IPS-NIHi7 (cell line): ENCODE measurements around the gene NUTM2D.
"Not testable (repeated sequence)": the region's sequence is repeated elsewhere in the genome, so short reads cannot be mapped to it uniquely, and the experiment has no call there.

Source experiments
- DNase-seq: peaks from one replicate; pipeline ENCODE4 v3.0.0; 2012; ENCODE audit warnings: mixed read lengths; ENCODE audit errors: extremely low spot score

NUTM2D gene

DNA sequence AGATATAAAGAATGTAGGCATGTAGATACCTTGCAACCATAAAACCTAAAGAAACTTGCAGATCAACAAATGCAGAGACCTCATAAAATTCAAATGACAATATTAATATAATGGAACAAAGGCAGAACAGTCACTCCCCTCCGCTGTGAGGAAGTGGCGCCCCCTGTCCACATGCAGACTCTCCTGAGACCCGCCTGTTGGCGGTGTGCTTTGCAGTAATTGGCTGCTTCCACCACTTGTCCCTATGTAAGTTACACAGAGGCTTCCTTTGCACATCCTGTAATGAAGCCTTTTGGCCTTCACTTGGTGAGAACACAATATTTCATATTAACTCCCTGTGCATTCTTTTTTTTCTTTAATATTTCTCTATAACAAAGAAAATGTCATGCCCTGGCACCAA, 21.6 kb downstream of the NUTM2D start:
- DNase-seq, result not testable (repeated sequence)

DNA sequence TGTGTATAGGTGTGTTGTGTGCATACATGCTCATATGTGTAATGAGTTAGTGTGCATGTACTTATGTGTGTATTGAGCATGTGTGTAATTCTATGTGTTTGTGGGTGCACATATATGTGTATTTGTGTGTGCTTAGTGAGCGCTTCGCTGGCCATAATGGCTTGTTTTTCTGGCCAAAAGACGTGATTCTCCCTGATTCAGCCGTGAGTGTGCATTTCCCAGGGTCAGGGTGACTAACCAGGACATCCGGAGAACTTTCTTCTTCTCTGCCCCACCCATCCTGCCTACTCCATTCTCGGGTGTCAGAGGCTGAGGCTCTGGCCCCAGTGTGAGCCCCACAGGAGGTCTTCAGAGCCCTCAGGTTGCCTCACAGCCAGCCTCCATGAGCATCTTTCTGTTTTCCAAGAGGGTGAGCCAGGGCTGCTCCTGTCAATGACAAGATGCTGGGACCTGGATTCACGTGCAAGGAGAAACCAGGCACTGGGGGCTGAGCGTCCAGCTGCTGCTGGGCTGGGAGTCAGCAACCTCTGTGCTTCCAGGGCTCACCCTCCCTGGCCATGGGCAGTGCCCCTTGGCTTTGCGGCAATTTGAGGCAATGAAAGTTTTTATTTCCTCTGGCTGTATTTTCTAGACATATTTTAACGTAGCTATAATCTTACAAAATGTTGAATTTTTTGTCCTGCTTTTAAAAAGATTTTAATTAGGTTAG, 25.8 kb downstream of the NUTM2D start:
- not testable (repeated sequence) for DNase-seq

DNA sequence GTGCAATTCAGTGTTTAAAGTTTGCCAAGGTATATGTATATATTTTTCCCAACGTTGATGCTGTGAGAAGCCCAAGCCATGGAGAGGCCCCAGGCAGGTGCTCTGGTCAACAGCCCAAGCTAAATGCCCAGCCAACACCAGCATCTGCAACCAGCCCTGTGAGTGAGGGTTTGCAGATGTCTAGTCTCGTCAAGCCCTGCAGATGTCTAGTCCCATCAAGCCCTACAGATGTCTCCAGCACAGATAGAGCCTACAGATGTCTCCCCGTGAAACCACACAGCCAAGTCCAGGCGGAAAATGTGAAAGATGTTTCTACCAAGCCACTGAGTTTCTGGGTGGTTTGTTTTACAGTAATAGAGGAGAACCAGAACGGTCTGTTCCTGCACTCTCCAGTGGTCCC, 26.7 kb downstream of the NUTM2D start:
- DNase-seq, result not testable (repeated sequence)

DNA sequence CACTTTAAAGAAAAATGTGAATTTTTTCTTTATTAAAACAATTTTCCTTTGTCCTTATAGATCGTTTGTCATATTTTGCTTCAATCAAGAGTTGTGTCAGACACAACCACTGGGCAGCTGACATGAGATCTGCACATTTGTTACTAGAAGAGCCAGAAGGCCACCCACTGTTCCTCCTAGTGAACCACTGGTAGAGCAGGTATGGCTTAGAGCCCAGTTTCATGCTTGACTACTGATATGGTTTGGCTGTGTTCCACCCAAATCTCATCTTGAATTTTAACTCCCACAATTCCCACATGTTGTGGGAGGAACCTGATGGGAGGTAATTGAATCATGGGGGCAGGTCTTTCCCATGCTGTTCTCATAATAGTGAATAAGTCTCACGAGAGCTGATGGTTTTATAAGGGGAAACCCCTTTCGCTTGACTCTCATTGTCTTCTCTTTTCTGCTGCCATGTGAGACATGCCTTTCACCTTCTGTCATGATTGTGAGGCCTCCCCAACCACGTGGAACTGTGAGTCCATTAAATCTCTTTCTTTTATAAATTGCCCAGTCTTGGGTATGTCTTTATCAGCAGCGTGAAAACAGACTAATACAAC, 28.3 kb downstream of the NUTM2D start:
- DNase-seq, result not testable (repeated sequence)

DNA sequence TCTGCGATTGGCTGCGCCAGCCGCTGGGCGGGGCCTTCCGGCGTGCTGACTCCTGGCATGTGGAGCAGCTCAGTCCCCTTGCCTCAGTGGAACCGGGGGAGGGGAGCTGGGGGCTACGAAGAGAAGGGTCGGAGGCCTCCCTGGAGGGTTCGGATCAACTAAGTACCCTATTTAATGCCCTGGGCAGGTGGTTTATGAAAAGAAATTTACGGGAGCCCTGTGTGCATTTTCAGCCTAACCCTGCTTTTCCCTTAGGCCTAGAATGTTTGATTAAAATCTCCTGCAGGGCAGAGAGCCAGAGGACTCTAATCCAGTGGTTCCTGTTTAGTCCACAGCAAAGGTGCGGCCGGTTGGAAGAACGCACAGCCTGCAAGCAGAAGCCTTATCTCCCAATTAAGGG, 33.8 kb downstream of the NUTM2D start:
- DNase-seq, result not testable (repeated sequence)

DNA sequence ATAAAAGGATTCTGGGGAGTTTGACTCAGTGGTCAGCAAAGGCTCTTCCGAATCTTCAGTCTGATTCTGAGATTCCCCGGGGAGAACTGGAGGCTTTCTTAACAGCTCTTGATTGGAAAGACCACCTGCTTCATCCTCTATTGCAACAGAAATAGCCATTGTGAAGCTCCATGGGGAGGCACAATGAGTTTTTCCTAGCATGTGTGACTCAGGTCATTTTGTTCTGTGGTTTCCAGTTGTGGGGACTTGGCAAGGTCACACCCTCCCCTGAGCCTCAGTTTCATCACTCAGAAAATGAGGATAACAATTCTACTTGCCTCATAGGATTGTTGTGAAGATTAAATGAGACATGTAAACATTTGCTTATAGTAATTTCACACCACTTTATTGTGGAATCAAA, 38.7 kb downstream of the NUTM2D start:
- DNase-seq, result not testable (repeated sequence)

DNA sequence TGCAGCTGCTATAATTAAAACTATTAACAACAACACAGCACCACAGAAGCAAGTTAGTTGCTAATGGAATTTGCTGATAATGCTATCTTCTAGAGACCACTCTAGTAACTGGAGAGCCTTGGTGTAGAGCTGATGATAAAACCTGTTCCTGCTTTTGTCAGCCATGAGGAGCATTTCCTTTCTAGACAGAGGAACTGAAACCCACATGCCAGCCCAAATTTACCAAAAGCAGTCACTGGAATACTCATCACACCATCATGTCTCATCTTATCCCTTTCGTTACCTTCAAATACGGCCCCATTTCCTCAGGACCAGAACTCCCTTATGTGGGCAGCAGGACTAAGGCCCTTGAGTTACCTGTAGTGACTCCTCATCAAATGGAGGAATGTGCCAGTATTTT, 40.9 kb downstream of the NUTM2D start:
- DNase-seq, result not testable (repeated sequence)

DNA sequence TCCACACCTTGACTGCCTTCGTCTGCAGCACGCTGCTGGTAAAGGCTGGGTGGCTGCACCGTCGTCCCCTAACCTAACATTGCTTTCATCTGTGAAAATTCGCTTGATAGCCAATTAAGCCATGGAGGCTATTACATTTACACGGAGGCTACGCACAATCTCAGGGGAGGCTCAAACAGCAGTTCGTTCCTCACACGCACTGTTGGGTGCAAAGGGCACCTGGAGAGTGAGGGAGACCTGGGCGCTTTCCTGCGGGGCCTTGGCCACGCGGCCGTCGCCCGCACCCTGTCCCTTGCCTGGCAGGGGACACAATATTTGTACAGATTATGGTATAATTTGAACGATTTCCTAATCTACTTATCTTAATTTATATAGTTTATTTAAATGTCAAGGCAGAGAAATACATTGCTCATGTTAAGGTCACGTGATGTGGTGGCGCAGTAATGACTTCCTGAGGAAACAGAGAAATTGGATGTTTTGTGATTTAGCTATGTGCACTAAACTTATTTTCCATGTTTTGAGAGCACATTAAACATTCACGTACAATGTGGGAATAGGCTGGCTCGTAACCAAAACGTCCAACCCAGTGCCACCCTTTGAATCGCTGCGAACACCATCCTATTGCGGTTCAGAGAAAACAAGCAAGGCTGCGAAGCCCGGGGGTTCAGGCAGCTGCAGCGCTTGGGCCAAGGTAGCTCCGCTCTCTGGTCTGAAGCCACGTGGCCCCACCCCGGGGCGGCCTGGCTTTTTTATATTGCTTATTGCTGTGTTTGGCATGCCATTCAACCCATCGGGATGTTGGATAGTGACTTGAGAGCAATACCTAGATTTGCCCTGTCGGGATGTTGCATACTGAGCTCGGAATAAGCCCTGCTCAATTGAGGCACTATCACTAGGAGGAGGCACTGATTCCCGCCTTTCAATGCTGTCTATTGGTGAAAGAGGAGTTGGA, 50.2 kb downstream of the NUTM2D start:
- peak; percentile 3 for DNase-seq

DNA sequence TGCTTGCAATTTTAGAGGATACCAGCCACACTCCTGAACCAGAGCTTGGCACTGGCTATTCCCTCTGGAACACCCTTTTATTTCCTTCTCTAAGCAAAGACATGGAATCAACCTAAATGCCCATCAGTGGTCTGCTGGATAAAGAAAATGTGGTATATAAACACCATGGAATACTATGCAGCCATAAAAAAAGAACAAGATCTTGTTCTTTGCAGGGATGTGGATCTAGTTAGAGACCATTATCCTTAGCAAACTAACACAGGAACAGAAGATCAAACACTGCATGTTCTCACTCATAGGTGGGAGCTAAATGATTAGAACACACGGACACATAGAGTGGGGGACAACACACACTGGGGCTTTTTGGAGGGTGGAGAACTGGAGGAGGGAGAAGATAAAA, 56.4 kb downstream of the NUTM2D start:
- not testable (repeated sequence) for DNase-seq
